ENCODE results near the gene LCE4A. TPM values are rescaled to one million over a fixed set of nuclear protein-coding genes. Genes with fewer than 3 reads are reported as not detected.

The LCE4A gene
- total RNA-seq, 1 donor from 2014 or later: not detected

DNA sequence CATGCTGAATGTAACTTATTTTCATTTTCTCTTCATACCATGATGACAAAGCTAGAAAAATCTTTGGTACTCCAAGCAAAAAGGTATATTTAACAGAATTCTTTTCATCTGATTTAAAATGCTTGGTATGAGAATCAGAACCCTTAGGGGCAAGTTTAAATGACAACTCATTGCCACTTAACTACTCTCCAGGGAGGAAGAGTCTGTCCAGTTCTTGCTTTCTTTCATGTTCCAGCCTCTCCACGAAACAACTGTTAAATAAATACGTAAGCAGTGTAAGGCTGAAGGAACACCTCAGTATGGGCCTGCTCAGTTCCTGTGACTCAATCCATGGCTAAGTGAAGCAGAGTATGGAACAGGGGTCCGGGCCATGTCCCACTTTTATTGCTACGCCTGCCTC is 8.2 kb upstream of the LCE4A start:
- H3K36me3 Mint-ChIP-seq (ENCODE audit: unreplicated experiment): no peaks in the 10 kb centered on the region
- no peaks in the 10 kb centered on the region for H3K27me3 Mint-ChIP-seq (ENCODE audit: unreplicated experiment)
- H3K9me3 Mint-ChIP-seq (ENCODE audit: unreplicated experiment): peaks cover 20% of the 10 kb centered on the region
- no peak for TF ChIP-seq CTCF (IDR thresholded peaks at IDR 0.05)
- DNase-seq (ENCODE audit: extremely low spot score, unreplicated experiment): no peak
- no peak overlapping the region for H3K27ac Mint-ChIP-seq (ENCODE audit: unreplicated experiment)
- H3K4me3 Mint-ChIP-seq (ENCODE audit: unreplicated experiment): no peak overlapping the region
- H3K4me1 Mint-ChIP-seq (ENCODE audit: unreplicated experiment): no peaks in the 10 kb centered on the region

DNA sequence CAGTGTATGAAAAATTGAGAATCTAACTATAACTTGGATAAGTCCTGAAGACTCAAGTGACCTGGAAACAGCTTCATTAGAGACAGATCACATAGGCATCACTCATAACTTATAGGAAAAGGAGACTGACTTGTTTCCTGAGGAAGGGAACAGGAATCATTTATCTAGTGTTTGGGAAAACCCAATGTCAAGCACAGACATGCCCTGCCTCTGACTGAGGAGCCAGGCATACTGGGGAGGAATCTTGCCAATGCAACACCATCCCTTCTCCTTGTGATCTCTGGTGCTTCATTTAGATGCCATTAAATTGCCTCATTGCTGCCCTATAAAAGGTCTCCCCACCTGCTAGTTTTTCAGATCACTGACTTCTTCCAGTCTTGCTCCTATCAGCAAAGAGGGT is 10.3 kb downstream of the LCE4A start:
- Mint-ChIP-seq H3K36me3 (ENCODE audit: unreplicated experiment) (no peaks in the 10 kb centered on the region), H3K9me3 (ENCODE audit: unreplicated experiment) (peaks cover 27% of the 10 kb centered on the region), H3K4me3 (ENCODE audit: unreplicated experiment) (no peak overlapping the region), H3K27ac (ENCODE audit: unreplicated experiment) (no peak overlapping the region), H3K4me1 (ENCODE audit: unreplicated experiment) (no peaks in the 10 kb centered on the region), H3K27me3 (ENCODE audit: unreplicated experiment) (no peaks in the 10 kb centered on the region)
- TF ChIP-seq CTCF (IDR thresholded peaks at IDR 0.05): no peak
- DNase-seq (ENCODE audit: extremely low spot score, unreplicated experiment): no peak

DNA sequence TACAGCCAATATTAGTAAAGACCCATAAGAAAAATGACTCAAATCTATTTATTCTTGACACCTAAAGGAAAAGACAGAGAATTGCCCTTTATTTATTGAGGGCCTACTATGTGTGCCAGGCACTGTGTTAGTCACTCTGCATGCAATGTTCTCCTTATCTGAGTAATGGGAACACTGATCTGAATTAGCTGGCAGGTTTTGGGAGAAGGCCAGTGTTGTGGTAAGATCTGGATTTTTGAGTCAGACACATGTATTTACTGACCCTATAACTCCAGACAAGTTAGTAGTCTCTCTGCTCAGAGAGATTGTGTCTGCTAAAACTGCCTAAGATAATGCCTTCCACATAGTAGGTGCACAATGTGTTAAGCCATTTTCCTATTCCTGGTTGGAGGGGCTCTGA is 17.3 kb downstream of the LCE4A start:
- H3K9me3 Mint-ChIP-seq (ENCODE audit: unreplicated experiment): no peaks in the 10 kb centered on the region
- H3K27me3 Mint-ChIP-seq (ENCODE audit: unreplicated experiment): no peaks in the 10 kb centered on the region
- no peaks in the 10 kb centered on the region for H3K36me3 Mint-ChIP-seq (ENCODE audit: unreplicated experiment)
- no peak overlapping the region for H3K27ac Mint-ChIP-seq (ENCODE audit: unreplicated experiment)
- H3K4me3 Mint-ChIP-seq (ENCODE audit: unreplicated experiment): no peak overlapping the region
- TF ChIP-seq CTCF (IDR thresholded peaks at IDR 0.05): no peak
- no peak for DNase-seq (ENCODE audit: extremely low spot score, unreplicated experiment)
- no peaks in the 10 kb centered on the region for H3K4me1 Mint-ChIP-seq (ENCODE audit: unreplicated experiment)

DNA sequence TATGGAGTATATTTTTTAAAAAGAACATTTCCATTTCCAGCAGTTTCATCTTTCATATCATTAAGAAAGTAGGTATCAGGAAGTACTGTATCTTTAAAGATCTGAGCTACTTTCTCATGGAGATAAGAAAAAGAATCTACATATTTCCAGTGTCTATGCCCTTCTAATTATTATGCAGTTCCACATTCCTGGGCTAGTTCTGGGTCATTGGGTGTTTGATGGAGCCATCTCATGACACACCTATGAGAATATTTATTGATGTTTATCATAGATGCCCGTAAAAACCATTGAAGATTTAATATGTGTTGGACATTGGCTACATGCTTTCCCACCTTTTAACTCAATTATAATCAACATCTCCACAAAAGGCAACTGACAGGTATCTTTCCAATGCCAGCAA is 21.0 kb downstream of the LCE4A start:
- no peaks in the 10 kb centered on the region for H3K9me3 Mint-ChIP-seq (ENCODE audit: unreplicated experiment)
- no peak overlapping the region for H3K4me3 Mint-ChIP-seq (ENCODE audit: unreplicated experiment)
- no peaks in the 10 kb centered on the region for H3K36me3 Mint-ChIP-seq (ENCODE audit: unreplicated experiment)
- no peak for TF ChIP-seq CTCF (IDR thresholded peaks at IDR 0.05)
- no peaks in the 10 kb centered on the region for H3K27me3 Mint-ChIP-seq (ENCODE audit: unreplicated experiment)
- no peaks in the 10 kb centered on the region for H3K4me1 Mint-ChIP-seq (ENCODE audit: unreplicated experiment)
- DNase-seq (ENCODE audit: extremely low spot score, unreplicated experiment): no peak
- no peak overlapping the region for H3K27ac Mint-ChIP-seq (ENCODE audit: unreplicated experiment)

- H3K9me3 Mint-ChIP-seq (ENCODE audit: unreplicated experiment): peaks cover 20% of the 10 kb centered on the region
- DNase-seq (ENCODE audit: extremely low spot score, unreplicated experiment): no peak
Measured at GRCh38 chr1:152735648-152736047, 27.7 kb downstream of the LCE4A start.

More at GRCh38 chr1:152735648-152736047, 27.7 kb downstream of the LCE4A start:
- H3K36me3 Mint-ChIP-seq (ENCODE audit: unreplicated experiment): no peaks in the 10 kb centered on the region
- H3K4me1 Mint-ChIP-seq (ENCODE audit: unreplicated experiment): no peaks in the 10 kb centered on the region
- no peak overlapping the region for H3K4me3 Mint-ChIP-seq (ENCODE audit: unreplicated experiment)
- no peak for TF ChIP-seq CTCF (IDR thresholded peaks at IDR 0.05)
- H3K27ac Mint-ChIP-seq (ENCODE audit: unreplicated experiment): no peak overlapping the region
- H3K27me3 Mint-ChIP-seq (ENCODE audit: unreplicated experiment): no peaks in the 10 kb centered on the region

Measured in osteocyte (in vitro differentiated cells).